GM12875 (cell line): Measurements from ENCODE around the gene CENPK.
"Not testable (repeated sequence)": the region's sequence is repeated elsewhere in the genome, so short reads cannot be mapped to it uniquely, and the experiment has no call there.

Experiments
- H3K4me3 ChIP-seq: one replicate; pipeline ENCODE4 v1.5.1; 2011; ENCODE audit warnings: low read depth, low read length, control low read depth
- CTCF ChIP-seq: IDR thresholded peaks from 2 replicates; pipeline ENCODE4 v1.5.1; 2011; ENCODE audit warnings: low read depth, mild to moderate bottlenecking, control low read depth, inconsistent platforms, low read length, moderate library complexity, borderline replicate concordance; ENCODE audit not compliant: insufficient read depth

Gene CENPK

GRCh38 chr5:65562731-65563701 is at the start of gene CENPK, which contains the start of gene PPWD1:
TSS of gene CENPK (minus strand) at chr5:65563168. CDS start at chr5:65554907, 8,261 bp downstream.
TSS of gene PPWD1 (plus strand) at chr5:65563296. CDS start at chr5:65563311, 15 bp downstream.
- no peak for TF ChIP-seq CTCF
- peak within 1 kb of the TSS; percentile 73 for H3K4me3 ChIP-seq

GRCh38 chr5:65612298-65612907 is 49.4 kb upstream of the CENPK start:
- TF ChIP-seq CTCF: no peak
- no peak overlapping the region for H3K4me3 ChIP-seq

- no peak overlapping the region for H3K4me3 ChIP-seq
- no peak for TF ChIP-seq CTCF
Measured at GRCh38 chr5:65611524-65611923, 48.6 kb upstream of the CENPK start.

- not testable (repeated sequence) for H3K4me3 ChIP-seq
Measured at GRCh38 chr5:65601761-65602160, 38.8 kb upstream of the CENPK start.

- no peak for TF ChIP-seq CTCF
- H3K4me3 ChIP-seq: no peak overlapping the region
Measured at GRCh38 chr5:65588694-65589093, 25.7 kb upstream of the CENPK start.

GRCh38 chr5:65577141-65577540 is 14.2 kb upstream of the CENPK start:
- no peak for TF ChIP-seq CTCF
- no peak overlapping the region for H3K4me3 ChIP-seq

- H3K4me3 ChIP-seq: no peak overlapping the region
- TF ChIP-seq CTCF: no peak
Measured at GRCh38 chr5:65570598-65571226, 7.7 kb upstream of the CENPK start.
